NCI-H187 treated with DMSO at 0.1 percent for 48 hours (cell line): ENCODE results near the gene SLC3A2.
A peak's percentile ranks its signal among the peaks of the same experiment; 100 is the strongest.
"Not testable (repeated sequence)": the region's sequence is repeated elsewhere in the genome, so short reads cannot be mapped to it uniquely, and the experiment has no call there.

Source experiments
- DNase-seq: peaks from one replicate; lab custom pipeline; 2025; lab: John Stamatoyannopoulos, UW

Gene SLC3A2

GRCh38 chr11:62880803-62881578 is at the start of gene SLC3A2:
SLC3A2 (plus strand) TSS chr11:62880896; CDS start chr11:62881024, 128 bp downstream.
- no peak for DNase-seq

DNA sequence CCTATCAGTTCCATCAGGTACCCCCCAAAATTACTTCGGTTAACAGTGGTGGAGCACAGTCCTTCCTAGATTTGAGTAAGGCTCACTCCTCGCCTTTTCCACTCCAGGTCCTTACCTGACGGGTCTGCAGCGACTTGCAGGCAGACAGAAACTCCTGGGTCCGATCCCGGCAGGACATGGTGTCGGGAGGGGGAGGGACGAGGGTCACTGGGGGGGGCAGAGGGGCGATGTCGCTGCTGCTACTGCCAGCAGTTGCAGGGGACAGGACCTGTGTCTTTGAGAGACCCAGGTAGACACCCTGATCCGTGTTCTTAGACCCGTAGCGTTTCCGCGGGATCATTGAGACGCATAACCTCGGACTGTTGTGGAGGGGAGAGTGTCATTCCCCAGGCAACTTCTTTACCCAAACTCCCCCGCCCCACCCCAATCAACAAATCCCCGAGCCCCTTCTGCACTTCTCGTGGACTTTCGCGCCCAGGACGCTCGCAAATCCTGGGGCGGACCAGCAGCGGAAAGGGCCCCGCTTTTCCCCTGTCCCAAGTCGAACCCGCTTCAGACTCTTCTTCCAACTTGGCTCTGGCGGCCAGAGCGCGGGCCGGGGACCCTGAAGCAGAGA is 49.7 kb upstream of the SLC3A2 start:
- no peak for DNase-seq

DNA sequence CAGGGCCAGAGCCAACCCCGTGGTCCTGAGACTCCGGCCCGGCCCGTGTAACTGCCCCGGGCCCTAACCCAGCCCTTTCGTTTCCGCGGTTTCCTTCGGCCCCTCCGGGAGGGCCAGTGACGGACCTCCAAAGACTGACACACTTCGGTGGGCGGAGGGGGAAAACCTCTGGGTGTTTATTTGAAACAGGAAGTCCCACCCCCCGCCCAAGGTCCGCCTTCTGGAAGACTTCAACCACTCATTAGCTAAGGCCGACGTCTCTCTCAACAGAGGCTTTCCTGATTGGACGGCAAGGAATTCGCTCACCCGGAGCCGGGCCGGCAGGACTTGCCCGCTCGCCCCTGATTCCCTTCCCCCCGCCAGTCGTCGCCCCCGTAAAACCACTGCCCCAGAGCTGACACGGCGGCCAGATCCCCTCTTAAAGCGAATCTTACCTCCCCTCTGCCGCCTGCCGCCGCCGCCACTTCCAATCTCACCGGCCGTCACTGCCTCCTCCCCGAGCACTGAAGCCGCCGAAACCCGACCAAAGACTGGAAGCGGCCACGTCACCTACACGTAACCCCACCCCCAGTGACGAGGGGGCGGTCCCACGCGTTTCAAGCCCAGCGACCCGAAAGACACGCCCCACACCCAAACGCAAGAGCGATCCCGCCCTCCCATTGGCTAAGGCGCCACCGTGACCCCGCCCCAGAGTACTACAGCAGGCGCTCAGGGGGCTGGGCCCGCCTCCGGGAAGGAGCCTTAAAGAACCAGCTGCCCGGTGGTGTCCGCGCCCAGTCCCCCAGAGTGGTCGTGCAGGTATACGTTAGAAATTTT is 49.0 kb upstream of the SLC3A2 start, which contains the start of gene STX5:
STX5 (minus strand) TSS at position 532 of the 816 bp plus-strand sequence. CDS start 808 bp downstream, outside the sequence.
- peak; percentile 92 for DNase-seq

- DNase-seq: no peak
Observed at GRCh38 chr11:62832336-62833234, 48.1 kb upstream of the SLC3A2 start, which contains the start of gene TEX54. TEX54 (minus strand) TSS chr11:62832841.

- no peak for DNase-seq
Observed at GRCh38 chr11:62835336-62835735, 45.4 kb upstream of the SLC3A2 start.

GRCh38 chr11:62839050-62839945 is 41.4 kb upstream of the SLC3A2 start, which contains the start of gene WDR74:
WDR74 (minus strand) TSS chr11:62839590; CDS start chr11:62839570, 20 bp downstream.
- peak; percentile 57 for DNase-seq

DNA sequence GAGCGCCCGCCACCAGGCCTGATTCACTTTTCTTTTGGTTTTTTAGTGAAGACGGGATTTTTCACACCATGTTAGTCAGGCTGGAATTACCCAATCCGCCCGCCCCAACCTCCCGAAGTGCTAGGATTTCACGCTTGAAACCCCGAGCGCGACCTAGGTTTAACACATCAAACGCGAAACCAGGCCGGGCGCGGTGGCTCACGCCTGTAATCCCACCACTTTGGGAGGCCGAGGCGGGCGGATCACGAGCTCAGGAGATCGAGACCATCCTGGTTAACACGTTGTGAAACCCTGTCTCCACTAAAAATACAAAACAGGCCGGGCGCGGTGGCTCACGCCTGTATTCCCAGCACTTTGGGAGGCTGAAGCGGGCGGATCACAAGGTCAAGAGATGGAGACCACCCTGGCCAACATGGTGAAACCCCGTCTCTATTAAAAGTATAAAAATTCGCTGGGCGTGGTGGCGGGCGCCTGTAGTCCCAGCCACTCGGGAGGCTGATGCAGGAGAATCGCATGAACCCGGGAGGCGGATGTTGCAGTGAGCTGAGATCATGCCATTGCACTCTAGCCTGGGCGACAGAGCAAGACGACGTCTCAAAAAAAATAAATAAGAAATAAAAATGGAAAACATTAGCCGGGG is 39.9 kb upstream of the SLC3A2 start:
- DNase-seq: not testable (repeated sequence)

DNA sequence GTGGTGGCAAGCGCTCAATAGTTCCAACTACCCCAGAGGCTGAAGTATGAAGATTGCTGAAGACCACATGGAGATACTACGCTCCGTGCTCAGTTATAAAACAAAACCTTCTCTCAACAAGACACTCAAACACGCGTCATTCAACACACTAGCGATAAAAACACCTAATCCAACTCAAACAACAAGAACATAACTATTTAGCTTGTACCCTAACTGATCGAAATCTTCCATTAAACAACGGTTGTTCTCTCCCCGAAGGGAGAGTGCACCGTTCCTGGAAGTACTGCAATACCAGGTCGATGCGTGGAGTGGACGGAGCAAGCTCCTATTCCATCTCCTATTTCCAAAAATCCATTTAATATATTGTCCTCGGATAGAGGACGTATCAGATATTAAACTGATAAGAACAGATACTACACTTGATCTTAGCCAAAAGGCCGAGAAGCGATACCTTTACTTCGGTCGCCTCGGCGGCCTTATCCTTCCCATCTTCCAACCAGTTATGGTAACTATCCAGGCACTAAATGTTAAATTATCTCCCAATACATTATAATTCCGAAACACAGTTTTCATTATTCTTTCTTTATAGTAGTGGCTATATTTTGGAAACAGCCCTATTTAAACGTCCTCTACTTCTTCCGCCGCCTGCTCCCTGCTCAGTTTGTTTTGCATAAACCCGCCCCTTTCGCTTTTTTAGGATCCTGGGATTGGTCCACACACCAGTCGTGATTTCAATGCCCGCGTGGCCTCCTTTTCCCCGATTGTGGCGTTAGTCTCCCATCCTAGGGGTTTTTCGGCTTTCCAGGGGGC is 39.1 kb upstream of the SLC3A2 start:
- DNase-seq: peak; percentile 90

DNA sequence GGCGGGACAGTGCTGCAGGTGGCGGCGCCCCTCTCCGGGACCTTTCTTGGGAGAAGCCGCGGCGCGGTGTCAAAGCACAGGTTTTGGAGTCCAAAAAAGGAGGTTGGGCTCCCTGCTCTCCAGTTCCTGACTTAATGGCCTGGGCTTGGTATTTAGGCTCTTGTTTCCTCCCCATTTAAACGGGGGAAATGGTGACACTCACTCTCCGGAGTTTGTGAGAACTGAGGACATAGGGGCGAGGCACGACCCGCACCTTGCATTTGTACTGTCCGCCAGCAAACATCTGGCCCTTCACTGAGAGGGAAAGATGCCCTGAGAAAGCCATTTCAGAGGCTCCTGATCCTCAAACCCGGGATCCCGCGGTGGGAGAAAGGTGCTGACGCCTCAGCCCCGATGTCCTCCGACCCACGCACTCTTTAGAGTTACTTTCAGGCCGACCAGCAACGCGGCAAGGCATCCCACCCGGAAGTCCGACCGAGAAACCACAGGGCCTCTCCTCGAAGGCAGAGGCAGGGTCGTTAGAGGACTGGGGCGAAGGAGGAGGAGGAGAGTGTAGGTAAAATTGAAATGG is 38.4 kb upstream of the SLC3A2 start:
- no peak for DNase-seq

DNA sequence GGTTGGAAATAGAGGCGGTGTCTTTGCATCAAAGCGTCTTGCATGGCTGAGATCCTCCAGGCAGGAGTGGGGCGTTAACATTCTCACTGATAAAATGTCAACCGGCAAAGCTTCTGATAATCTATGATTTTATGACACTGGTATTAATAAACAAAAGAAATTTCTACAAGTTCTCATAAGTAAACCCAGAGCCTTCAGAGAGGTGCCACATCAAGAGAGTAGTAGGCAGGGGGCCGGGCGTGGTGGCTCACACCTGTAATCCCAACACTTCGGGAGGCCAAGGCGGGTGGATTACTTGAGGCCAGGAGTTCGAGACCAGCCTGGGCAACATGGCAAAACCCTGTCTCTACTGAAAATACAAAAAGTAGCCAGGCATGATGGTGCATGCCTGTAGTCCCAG is 37.8 kb upstream of the SLC3A2 start:
- not testable (repeated sequence) for DNase-seq

DNA sequence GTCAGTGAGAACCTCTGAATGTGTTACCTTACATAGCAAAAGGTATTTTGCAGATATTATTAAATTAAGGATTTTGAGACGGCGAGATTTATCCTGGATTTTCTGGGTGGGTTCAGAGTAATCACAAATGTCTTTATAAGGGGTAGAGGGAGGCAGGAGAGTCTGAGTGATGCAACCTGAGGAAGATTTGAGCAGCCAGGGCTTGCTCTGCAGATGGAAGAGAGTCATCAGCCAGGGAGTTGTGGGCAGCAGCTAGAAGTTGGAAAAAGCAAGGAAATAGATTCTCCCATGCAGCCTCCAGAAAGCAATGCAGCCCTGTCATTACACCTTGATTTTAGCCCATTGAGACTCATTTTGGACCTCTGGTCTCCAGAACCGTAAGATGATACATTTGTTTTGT is 37.2 kb upstream of the SLC3A2 start:
- DNase-seq: no peak

GRCh38 chr11:62844154-62844553 is 36.5 kb upstream of the SLC3A2 start:
- no peak for DNase-seq

GRCh38 chr11:62846177-62846576 is 34.5 kb upstream of the SLC3A2 start:
- no peak for DNase-seq

- DNase-seq: no peak
Observed at GRCh38 chr11:62847767-62848314, 32.9 kb upstream of the SLC3A2 start.

DNA sequence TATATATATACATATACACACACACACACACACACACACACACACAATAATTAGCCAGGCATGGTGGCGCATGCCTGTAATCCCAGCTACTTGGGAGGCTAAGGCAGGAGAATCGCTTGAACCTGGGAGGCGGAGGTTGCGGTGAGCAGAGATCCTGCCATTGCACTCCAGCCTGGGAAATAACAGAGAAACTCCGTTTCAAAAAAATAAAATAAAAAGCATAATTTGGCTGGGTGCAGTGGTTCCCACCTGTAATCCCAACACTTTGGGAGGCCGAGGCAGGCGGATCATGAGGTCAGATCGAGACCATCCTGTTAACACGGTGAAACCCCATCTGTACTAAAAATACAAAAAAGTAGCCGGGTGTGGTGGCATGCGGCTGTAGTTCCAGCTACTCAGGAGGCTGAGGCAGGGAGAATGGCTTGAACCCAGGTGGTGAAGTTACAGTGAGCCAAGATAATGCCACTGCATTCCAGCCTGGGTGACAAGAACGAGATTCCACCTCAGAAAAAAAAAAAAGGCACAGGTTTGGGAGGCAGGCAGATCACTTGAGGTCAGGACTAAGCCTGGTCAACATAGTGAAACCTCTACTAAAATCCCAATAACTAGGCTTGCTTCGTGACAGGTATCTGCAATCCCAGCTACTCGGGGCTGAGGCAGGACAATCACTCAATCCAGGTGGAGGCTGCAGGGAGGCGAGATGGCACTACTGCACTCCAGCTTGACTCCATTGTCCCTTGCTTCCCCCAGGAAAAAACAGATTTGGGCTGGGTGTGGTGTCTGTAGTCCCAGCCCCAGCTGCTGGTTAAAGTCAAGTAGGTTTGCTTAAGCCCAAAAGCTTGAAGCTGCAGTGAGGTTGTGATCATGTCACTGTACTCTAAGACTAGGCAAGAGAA is 29.5 kb upstream of the SLC3A2 start:
- no peak for DNase-seq

GRCh38 chr11:62851807-62852522 is 28.7 kb upstream of the SLC3A2 start:
- DNase-seq: no peak
